GM23338 (cell line): ENCODE measurements around the gene C19orf25. TPM values are rescaled to one million over a fixed set of nuclear protein-coding genes. Genes with fewer than 3 reads are reported as not detected.

Source experiments
- ATAC-seq: fragments of 200-7000 bp; cut with Tn5 transposase; 3 replicates; pipeline ENCODE4 v1.9.1; 2020
- DNase-seq: peaks from one replicate; pipeline ENCODE4 v3.0.0-alpha.2; 2015; ENCODE audit warnings: low spot score
- H2AFZ ChIP-seq: fragments of 200-600 bp; sonication (generic); 2 replicates; pipeline ENCODE4 v1.8.0; 2016; ENCODE audit warnings: antibody characterized with exemption, mild to moderate bottlenecking, moderate library complexity
- H3F3A ChIP-seq: fragments of 200-600 bp; sonication (generic); replicated peaks from 2 replicates; pipeline ENCODE4 v1.8.0; 2017; ENCODE audit warnings: antibody characterized with exemption, mixed run types, low read depth
- H3K27ac ChIP-seq: fragments of 200-600 bp; sonication (generic); 2 replicates; pipeline ENCODE4 v1.6.1; 2016; ENCODE audit warnings: low read depth
- H3K27me3 ChIP-seq: fragments of 200-600 bp; sonication (generic); 2 replicates; pipeline ENCODE4 v1.8.0; 2016; ENCODE audit warnings: mild to moderate bottlenecking, mixed run types, moderate library complexity; ENCODE audit not compliant: insufficient read depth
- H3K36me3 ChIP-seq: fragments of 200-600 bp; sonication (generic); 2 replicates; pipeline ENCODE4 v1.8.0; 2016; ENCODE audit warnings: mild to moderate bottlenecking; ENCODE audit not compliant: insufficient read depth
- H3K4me1 ChIP-seq: fragments of 200-600 bp; sonication (generic); 2 replicates; pipeline ENCODE4 v1.8.0; 2016; ENCODE audit warnings: mild to moderate bottlenecking, moderate library complexity; ENCODE audit not compliant: insufficient read depth
- H3K4me2 ChIP-seq: fragments of 200-600 bp; sonication (generic); 2 replicates; pipeline ENCODE4 v1.7.1; 2017; ENCODE audit warnings: mixed run types
- H3K4me3 ChIP-seq: fragments of 200-600 bp; sonication (generic); 2 replicates; pipeline ENCODE4 v1.6.1; 2016; ENCODE audit warnings: mixed run types
- H3K79me2 ChIP-seq: fragments of 200-600 bp; sonication (generic); replicated peaks from 2 replicates; pipeline ENCODE4 v1.8.0; 2017; ENCODE audit warnings: mild to moderate bottlenecking; ENCODE audit not compliant: insufficient read depth
- H3K9me2 ChIP-seq: fragments of 200-600 bp; sonication (generic); 2 replicates; pipeline ENCODE4 v1.8.0; 2017; ENCODE audit not compliant: insufficient read depth
- H4K20me1 ChIP-seq: fragments of 200-600 bp; sonication (generic); replicated peaks from 2 replicates; pipeline ENCODE4 v1.8.0; 2017; ENCODE audit warnings: mild to moderate bottlenecking; ENCODE audit not compliant: insufficient read depth
- H3K27ac Mint-ChIP-seq: 2 replicates; pipeline ENCODE4 v1.8.0; 2020; ENCODE audit warnings: inconsistent platforms, mild to moderate bottlenecking, moderate library complexity, mixed read lengths
- H3K27me3 Mint-ChIP-seq: 3 replicates; pipeline ENCODE4 v1.8.0; 2022; ENCODE audit warnings: low read depth, mild to moderate bottlenecking, moderate library complexity, mixed read lengths, inconsistent platforms; ENCODE audit not compliant: insufficient read depth, poor library complexity
- H3K36me3 Mint-ChIP-seq: 3 replicates; pipeline ENCODE4 v1.8.0; 2021; ENCODE audit warnings: low read depth, mild to moderate bottlenecking, inconsistent platforms, moderate library complexity, mixed read lengths
- H3K4me1 Mint-ChIP-seq: 3 replicates; pipeline ENCODE4 v1.8.0; 2020; ENCODE audit warnings: mild to moderate bottlenecking, inconsistent platforms, mixed read lengths
- H3K4me3 Mint-ChIP-seq: 3 replicates; pipeline ENCODE4 v1.8.0; 2021; ENCODE audit warnings: moderate library complexity, mild to moderate bottlenecking, inconsistent platforms, mixed read lengths
- H3K9me3 Mint-ChIP-seq: 3 replicates; pipeline ENCODE4 v1.8.0; 2020; ENCODE audit warnings: moderate library complexity, mild to moderate bottlenecking, inconsistent platforms, mixed read lengths
- CTCF ChIP-seq, 2 experiments: fragments of 200-600 bp in 1 of 2; sonication (generic) in 1 of 2; conservative IDR thresholded peaks; 2 replicates each; pipeline versions ENCODE4 v1.5.1 to v1.6.1; 2016 to 2017; ENCODE audit warnings: antibody characterized with exemption in 2 of 2, low read depth in 2 of 2, mild to moderate bottlenecking in 2 of 2, moderate library complexity in 1 of 2
- EZH2 ChIP-seq: fragments of 200-600 bp; sonication (generic); IDR thresholded peaks from one replicate; pipeline ENCODE4 v1.8.0; 2017; ENCODE audit warnings: antibody characterized with exemption, mild to moderate bottlenecking, low read depth; ENCODE audit not compliant: unreplicated experiment
- JUNB ChIP-seq: IDR thresholded peaks from one replicate; pipeline ENCODE4 v1.6.1; 2016; ENCODE audit warnings: antibody characterized with exemption; ENCODE audit not compliant: unreplicated experiment
- NANOG ChIP-seq: IDR thresholded peaks from 2 replicates; pipeline ENCODE4 v1.6.1; 2016; ENCODE audit warnings: antibody characterized with exemption, borderline replicate concordance
- POLR2AphosphoS5 ChIP-seq: IDR thresholded peaks from 2 replicates; pipeline ENCODE4 v1.6.1; 2016; ENCODE audit warnings: antibody characterized with exemption, low read depth
- REST ChIP-seq: IDR thresholded peaks from one replicate; pipeline ENCODE4 v1.6.1; 2018; ENCODE audit warnings: antibody characterized with exemption; ENCODE audit not compliant: unreplicated experiment
- ZNF114 ChIP-seq: fragments of 250-450 bp; sonication (Bioruptor Pico); IDR thresholded peaks from 2 replicates; pipeline ENCODE4 v1.5.0; 2020; ENCODE audit warnings: mild to moderate bottlenecking, moderate library complexity
- ZNF331 ChIP-seq: fragments of 250-450 bp; sonication (Bioruptor Pico); IDR thresholded peaks from 2 replicates; pipeline ENCODE4 v1.5.0; 2020; ENCODE audit warnings: low read depth, mild to moderate bottlenecking, moderate library complexity
- ZNF462 ChIP-seq: fragments of 250-450 bp; sonication (Bioruptor Pico); IDR thresholded peaks from 2 replicates; pipeline ENCODE4 v1.5.0; 2020; ENCODE audit warnings: mild to moderate bottlenecking, moderate library complexity
- polyA plus RNA-seq: library from polyadenylated mRNA; unstranded; fragments of >200 nt; fragmentation: Nextera tagmentation; extraction: Ambion mirVana; gene quantifications from 2 replicates; pipeline ENCODE4 v1.2.1, GENCODE V29; 2016
- total RNA-seq: library from RNA; depleted of rRNA; stranded (reverse); fragments of >200 nt; shearing (Covaris generic); gene quantifications from 2 replicates; pipeline ENCODE4 v1.2.3, GENCODE V29; 2014

The C19orf25 gene
- total and polyA plus RNA-seq, 2 experiments from 2014 or later, result 43.5 to 61.1 TPM

GRCh38 chr19:1441677-1442438 lies 37.2 kb downstream of the C19orf25 start:
- Mint-ChIP-seq H3K4me1 (peaks cover 20% of the 10 kb centered on the region), H3K27me3 (peaks cover 39% of the 10 kb centered on the region), H3K27ac (0 out of 2 replicates have a peak overlapping the region, but pooled peaks have one; percentile 23), H3K4me3 (peak overlapping the region; percentile 97), H3K36me3 (peaks cover 47% of the 10 kb centered on the region), H3K9me3 (no peaks in the 10 kb centered on the region)
- no peak overlapping the region for H2AFZ ChIP-seq
- TF ChIP-seq JUNB (no peak), POLR2AphosphoS5 (no peak), NANOG (no peak), EZH2 (no peak), ZNF331 (CRISPR knock-in tag) (no peak), ZNF114 (CRISPR knock-in tag) (no peak)
- H3K9me2 ChIP-seq, result no peaks in the 10 kb centered on the region
- ATAC-seq, result no peak
- no peak overlapping the region for H3K4me2 ChIP-seq
- H3K4me3 ChIP-seq, result no peak overlapping the region
- peak overlapping the region; percentile 72; the same call in 1 of the 2 replicates for H3K27ac ChIP-seq
- H3F3A ChIP-seq, result peaks cover 69% of the 10 kb centered on the region
- peaks cover 29% of the 10 kb centered on the region for H4K20me1 ChIP-seq
- DNase-seq, result no peak
- H3K4me1 ChIP-seq, result peaks cover 16% of the 10 kb centered on the region; the same call in 1 of the 2 replicates
- peaks cover 24% of the 10 kb centered on the region for H3K79me2 ChIP-seq
- H3K27me3 ChIP-seq, result peaks cover 8% of the 10 kb centered on the region
- H3K36me3 ChIP-seq, result peaks cover 24% of the 10 kb centered on the region

- peak overlapping the region; percentile 97 for H3K4me3 Mint-ChIP-seq
- ATAC-seq (no peak), DNase-seq (no peak)
- H3K4me1 Mint-ChIP-seq, result peaks cover 20% of the 10 kb centered on the region
- H3K27me3 ChIP-seq, result no peaks in the 10 kb centered on the region
- no peaks in the 10 kb centered on the region for H3K9me2 ChIP-seq
- no peaks in the 10 kb centered on the region for H3K9me3 Mint-ChIP-seq
- peak overlapping the region; percentile 72 for H3K27ac ChIP-seq
- no peak overlapping the region for H3K27ac Mint-ChIP-seq
- H3K36me3 ChIP-seq, result peaks cover 24% of the 10 kb centered on the region
- H3K79me2 ChIP-seq, result peaks cover 24% of the 10 kb centered on the region
- H3K4me3 ChIP-seq, result no peak overlapping the region
- no peak overlapping the region for H2AFZ ChIP-seq
- H3K27me3 Mint-ChIP-seq, result peaks cover 39% of the 10 kb centered on the region
- peaks cover 47% of the 10 kb centered on the region for H3K36me3 Mint-ChIP-seq
- H3K4me2 ChIP-seq, result no peak overlapping the region
- peaks cover 73% of the 10 kb centered on the region for H3F3A ChIP-seq
- peaks cover 29% of the 10 kb centered on the region for H4K20me1 ChIP-seq
- peaks cover 16% of the 10 kb centered on the region; the same call in 1 of the 2 replicates for H3K4me1 ChIP-seq
- no peak for TF ChIP-seq REST
- TF ChIP-seq EZH2, result no peak
- TF ChIP-seq ZNF114 (CRISPR knock-in tag), result no peak
- no peak for TF ChIP-seq ZNF462
- TF ChIP-seq ZNF331 (CRISPR knock-in tag), result no peak
- no peak for TF ChIP-seq NANOG
- no peak for TF ChIP-seq CTCF (conservative IDR thresholded peaks at IDR 0.05; ENCODE audit: low read depth in 2 of 2)
Measured at GRCh38 chr19:1441022-1441426, 38.0 kb downstream of the C19orf25 start.
